CD4-positive, alpha-beta T cell treated with Interleukin-6 at 100 ng/mL for 8 hours (primary cell): Measurements from ENCODE around the gene PGD.
"Not testable (repeated sequence)": the region's sequence is repeated elsewhere in the genome, so short reads cannot be mapped to it uniquely, and the experiment has no call there.

Source experiments
- DNase-seq: peaks from one replicate; pipeline ENCODE4 v3.0.0-alpha.2; 2020; ENCODE audit warnings: mixed read lengths, low spot score

PGD gene

DNA sequence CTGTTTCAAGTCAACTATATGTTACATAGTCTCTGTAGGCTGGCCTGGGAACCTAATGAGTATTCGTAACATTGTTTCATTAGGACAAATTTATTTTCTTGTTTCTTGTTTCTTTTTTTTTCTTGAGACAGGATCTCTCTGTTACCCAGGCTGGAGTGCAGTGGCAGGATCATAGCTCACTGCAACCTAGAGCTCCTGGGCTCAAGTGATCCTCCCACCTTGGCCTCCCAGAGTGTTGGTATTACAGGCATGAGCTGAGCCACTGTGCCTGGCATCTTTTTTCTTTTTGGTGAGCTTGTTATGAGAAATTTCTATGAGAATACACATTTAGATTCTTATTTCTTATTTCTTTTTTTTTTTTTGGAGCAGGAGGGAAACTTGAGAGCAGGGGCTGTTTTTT is 38.2 kb downstream of the PGD start:
- DNase-seq: no peak

DNA sequence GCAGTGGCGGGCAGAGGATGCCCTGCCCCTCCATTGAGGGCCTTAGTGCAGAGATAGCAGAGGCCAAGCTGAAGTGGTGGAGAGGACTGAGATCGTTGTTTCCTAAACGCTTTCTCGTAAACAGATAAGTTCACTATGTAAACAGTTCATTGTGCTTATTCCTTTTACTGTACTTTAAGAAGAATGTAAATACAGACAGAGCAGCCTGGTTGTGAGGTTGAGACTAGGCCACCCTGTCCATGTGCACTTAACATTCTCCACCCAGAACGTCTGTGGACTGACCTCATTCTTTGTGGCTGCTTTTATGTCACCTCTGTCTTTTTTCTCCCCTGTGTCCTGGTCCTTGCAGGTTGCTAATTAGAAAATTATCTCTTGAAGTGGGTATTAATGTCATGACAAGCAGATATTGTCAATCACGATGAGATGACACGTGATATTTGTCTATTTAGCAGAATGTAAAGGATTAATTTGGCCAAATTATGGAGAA is 39.9 kb downstream of the PGD start:
- no peak for DNase-seq

DNA sequence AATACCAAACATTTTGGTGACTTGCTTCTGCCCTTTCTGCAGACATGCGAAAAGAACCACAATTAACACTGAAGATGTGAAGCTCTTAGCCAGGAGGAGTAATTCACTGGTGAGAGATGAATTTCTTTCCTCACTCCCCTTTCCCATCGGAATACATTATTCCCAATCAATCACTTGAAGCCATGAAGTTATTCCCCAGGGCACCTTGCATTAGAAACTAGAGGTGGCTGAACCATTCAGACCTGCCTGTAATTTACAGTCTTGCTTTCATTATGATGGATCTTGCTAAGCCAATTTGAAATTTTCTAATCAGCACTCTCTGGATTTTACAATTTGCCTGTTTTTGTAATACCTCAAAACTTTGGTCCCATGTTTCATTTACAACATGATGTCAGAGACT is 41.4 kb downstream of the PGD start:
- DNase-seq: no peak

DNA sequence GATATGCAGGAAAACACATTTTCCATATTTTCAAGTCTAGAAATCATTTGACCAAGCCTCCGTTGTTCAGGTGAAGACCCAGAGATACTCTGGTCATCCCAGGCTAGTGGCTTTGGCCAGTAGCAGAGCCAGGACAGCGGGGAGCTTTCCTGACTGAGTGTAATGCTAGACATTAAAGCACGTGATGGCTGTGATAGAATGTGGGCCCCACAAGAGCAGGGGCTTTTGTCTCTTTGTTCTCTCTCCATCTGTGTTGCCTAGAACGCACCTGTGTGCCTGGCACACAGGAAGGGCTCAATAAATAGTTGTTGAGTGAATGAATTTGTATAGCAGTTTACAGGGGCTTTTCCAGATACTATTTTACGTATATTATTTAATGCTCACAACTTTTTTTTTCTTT is 41.9 kb downstream of the PGD start:
- no peak for DNase-seq

DNA sequence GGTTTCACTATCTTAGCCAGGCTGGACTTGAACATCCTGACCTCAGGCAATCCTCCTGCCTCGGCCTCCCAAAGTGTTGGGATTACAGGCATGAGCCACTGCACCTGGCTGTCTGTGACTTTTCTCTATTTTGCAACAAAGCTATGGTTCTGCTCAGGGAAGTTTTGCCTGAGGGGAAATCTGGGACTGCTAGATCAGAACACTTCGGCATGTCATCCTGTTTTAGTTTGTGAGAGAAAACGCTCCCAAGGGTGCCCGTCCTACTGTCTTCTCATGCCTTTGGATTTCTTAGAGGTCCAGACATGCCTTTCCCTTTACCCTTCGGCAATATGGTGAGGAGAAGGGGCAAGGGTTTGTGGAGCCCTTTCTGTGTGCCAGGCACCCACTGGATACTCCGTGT is 45.4 kb downstream of the PGD start:
- no peak for DNase-seq

DNA sequence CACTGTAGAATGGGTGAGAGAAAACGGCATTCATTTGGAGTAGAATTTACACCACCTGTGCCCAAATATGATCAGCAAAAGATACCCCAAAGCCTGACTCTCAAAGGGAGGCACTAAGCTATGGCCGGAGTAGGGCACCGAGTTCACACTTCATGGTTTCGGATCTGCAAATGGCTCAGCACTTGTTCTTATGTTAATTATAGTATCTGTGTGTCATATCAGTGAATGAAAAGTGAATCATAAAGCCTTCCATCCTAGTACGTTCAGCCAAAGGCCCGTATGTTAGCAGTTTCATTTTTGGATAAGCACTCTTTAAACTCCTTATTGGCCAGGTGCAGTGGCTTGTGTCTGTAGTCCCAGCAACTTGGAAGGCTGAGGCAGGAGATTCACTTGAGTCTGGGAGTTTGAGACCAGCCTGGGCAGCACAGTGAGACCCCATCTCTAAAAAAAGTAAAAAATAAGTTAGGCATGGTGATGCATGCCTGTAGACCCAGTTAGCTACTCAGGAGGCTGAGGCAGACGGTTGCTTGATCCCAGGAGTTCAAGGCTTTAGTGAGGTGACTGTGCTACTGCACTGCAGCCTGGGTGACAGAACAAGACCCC is 46.0 kb downstream of the PGD start:
- DNase-seq: no peak

DNA sequence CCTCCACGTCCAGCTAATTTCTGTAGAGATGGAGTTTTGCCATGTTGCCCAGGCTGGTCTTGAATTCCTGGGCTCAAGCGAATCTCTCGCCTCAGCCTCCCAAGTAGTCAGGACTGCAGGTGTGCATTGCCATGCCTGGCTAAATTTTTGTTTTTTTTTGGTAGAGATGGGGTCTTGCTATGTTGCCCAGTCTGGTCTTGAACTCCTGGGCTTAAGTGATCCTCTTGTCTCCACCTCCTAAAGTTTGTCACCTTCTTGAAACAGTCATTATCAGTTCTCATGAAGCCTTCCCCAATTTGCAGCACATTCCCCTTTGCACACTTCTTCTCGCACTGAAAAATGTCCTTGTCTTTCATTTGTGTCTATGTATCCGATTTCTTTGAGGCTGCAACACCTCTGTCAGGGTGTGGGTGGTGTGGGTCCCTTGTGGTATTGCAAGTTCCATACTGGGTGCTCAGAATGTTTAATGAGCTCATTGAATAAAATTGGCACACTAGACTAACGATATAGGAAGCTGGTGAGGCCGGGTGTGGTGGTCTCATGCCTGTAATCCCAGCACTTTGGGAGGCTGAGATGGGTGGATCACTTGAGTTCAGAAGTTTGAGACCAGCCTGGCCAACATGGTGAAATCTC is 48.0 kb downstream of the PGD start:
- no peak for DNase-seq

DNA sequence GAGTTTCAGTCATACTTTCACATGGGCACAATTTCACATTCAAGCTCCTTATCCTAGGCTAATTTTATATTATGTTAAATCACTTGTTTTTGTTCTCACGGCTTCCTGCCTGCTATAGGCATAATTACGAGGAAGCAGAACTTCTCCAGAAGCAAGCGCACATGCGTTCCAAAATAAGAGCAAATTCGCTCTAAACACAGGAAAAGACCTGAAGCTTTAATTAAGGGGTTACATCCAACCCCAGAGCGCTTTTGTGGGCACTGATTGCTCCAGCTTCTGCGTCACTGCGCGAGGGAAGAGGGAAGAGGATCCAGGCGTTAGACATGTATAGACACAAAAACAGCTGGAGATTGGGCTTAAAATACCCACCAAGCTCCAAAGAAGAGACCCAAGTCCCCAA is 50.9 kb downstream of the PGD start, which contains the start of gene CORT:
TSS of gene CORT (plus strand) at position 281 of the 400 bp plus-strand sequence. CDS start 193 bp downstream, outside the sequence.
- DNase-seq: no peak

DNA sequence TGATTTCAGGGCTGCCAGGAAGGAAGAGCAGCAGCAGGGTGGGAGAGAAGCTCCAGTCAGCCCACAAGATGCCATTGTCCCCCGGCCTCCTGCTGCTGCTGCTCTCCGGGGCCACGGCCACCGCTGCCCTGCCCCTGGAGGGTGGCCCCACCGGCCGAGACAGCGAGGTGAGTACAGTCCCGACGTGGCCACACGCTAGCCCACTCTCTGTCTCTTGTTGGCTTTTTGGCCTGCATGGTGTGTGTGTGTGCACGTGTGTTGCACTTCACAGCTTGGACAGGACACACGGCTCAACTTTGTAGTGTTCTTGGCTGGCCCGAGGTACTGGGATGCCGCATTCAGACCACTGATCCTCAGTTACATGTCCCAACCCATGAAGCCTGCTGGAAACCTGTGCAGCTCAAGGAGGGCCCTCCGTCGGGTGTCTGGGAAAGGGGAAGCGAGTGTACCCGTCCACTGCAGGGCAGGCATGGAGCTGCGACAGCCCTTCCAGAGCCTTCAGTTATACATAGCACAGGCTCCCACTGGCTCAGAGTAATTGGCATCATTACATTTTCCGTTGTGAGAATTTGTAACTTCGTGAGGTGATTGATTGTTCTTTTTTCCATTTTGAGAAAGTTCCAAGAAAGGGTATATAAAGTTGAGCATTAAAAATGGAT is 51.4 kb downstream of the PGD start:
- no peak for DNase-seq

DNA sequence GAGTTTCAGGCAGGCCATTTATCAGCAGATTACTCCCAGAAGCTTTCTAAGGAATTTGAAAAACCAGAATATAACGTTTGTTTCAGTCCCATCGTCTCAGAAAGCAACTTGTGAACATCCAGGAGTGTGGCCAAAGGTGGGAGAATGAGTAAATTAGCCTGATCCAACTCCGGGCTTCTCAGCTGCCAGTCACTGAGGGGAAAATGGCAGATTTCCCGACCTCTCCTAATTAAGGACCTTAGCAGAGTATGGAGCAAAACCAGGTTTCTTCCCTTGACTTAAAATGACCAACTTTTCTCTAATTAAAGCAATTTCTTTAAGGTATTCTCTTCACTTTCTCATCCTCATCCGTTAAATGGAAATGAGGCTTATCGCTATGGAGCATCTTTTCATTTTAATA is 52.0 kb downstream of the PGD start:
- no peak for DNase-seq

DNA sequence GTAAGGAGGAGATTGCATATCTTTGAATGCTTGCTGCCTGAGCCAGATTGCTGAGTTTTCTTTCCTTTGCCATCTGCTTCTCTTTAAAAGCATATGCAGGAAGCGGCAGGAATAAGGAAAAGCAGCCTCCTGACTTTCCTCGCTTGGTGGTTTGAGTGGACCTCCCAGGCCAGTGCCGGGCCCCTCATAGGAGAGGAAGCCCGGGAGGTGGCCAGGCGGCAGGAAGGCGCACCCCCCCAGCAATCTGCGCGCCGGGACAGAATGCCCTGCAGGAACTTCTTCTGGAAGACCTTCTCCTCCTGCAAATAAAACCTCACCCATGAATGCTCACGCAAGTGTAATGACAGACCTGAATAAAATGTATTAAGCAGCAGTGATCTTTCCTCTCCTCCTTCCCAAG is 52.4 kb downstream of the PGD start:
- no peak for DNase-seq

DNA sequence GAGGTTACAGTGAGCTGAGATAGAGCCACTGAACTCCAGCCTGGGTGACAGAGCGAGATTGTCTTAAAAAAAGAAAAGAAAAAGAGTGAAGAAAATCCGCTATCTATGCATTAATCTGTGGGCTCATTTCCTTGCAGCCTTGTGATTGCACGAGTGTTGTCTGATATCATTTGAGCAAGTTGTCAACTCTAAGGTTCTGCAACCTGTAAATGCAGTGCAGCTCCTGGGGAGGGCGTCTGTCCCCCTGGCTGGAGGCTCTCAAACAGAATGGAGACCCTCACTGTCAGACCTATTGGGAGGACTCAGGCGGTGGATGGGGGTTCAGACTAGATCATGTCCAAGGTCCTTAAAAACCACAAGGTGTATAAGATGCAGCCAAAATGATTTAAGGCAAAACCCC is 57.2 kb downstream of the PGD start:
- DNase-seq: no peak

DNA sequence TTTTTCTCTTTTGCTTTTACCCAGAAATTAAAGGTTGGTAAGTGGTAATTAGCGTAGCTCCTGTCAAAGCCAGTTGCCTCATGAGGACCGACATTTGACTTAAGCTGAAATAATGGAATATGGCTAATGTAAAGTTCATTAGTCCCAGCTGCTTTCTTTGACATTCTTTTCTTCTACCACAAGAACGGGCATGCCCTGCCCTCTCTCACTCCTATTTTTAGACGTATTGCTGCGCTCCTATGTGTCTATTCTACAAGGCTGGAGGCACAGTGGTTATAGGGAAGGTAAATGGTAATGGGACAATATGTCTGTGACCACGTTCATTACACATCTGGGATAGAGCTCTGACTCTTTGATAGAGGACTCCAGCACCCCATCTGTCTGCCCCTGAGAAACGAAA is 57.8 kb downstream of the PGD start:
- no peak for DNase-seq

DNA sequence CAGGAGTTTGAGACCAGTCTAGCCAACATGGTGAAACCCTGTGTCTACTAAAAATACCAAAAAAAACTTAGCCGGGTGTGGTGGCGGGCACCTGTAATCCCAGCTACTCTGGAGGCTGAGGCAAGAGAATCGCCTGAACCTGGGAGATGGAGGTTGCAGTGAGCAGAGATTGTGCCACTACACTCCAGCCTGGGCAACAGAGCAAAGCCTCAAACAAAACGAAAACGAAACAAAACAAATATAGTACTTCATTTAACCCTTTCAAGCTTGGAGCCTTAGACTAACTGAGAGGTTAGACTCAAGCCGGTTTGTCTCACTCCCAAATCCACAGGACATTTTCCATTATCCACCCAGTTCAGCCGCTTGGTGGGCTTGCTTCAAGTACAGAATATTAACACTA is 58.6 kb downstream of the PGD start:
- not testable (repeated sequence) for DNase-seq

DNA sequence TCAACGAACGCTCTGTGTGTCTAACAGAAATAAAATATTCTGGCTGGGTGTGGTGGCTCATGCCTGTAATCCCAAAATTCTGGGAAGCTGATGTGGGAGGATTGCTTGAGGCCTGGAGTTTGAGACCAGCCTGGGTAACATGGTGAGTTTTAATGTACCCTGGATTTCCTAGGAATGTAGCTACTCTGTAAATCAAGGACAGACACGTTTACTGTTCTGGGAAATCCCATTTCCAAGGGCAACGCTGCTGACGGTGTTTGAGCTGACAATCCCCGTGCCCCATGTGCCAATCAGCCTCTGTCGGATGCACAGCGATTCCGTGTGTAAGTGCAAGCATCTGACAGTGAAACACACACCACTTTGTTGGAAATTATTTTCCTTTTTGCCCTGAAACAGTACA is 59.0 kb downstream of the PGD start:
- DNase-seq: no peak

DNA sequence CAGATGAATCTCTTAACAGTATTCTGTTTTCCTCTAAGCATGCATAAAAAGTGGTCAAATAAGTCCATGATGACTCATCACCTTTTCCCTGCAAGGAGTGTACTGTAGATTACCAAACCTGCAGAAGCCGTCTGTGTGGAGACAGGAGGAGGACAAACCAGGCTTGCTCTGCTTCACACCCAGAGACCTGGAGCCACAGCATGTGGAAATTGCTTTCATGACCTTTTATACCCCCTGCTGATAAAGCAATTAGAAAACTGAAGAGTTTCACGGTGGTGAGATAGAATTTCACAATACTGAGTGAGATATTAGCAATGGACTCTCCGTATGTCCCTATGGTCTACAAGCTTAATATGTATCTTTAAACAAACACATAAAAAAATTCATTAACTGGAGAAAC is 60.3 kb downstream of the PGD start:
- DNase-seq: no peak

DNA sequence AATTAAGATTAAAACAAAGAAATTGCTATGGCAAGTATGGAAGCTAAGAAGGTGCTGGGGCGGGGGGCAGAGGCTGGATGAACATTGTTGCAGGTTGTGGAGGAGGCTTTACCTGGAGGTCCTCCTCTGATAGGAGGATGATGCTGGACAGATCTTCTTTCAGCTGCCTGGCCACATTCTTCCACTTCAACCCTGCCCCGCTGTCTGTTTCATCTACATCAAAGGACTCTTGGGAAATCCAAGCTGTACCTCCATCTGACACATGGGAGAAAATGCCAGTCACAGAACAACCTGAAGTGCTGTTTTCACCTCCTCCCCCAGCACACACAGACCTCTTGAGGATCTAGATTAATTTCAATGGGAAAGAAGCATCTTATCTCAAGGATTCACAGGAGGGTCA is 68.2 kb downstream of the PGD start:
- DNase-seq: no peak

DNA sequence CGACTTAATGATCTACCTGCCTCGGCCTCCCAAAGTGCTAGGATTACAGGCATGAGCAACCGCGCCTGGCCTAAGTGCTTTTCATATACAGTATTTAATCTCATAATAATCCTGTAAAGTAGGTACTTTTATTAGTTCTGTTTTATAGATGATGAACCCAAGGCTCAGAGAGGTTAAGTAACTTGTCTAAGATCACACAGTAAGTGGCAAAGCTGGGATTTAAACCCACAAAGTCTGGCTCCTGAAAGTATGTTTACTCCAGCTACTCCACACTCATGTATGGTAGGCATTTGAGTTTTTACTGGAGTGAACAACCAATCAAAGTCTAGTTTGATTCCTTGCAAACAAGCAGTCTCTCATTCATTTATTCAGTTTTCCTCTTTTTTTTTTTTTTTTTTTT is 71.2 kb downstream of the PGD start:
- no peak for DNase-seq
